Panc1 (cell line): ENCODE results near the gene SEC61B.

Experiments
- POLR2AphosphoS5 ChIP-seq: IDR thresholded peaks from 2 replicates; pipeline ENCODE4 v1.6.1; 2012; ENCODE audit warnings: mild to moderate bottlenecking, low read depth, low read length, moderate library complexity
- TCF7L2 ChIP-seq: IDR thresholded peaks from 2 replicates; pipeline ENCODE4 v1.6.1; 2011; ENCODE audit warnings: mild to moderate bottlenecking, low read depth, low read length, inconsistent platforms
- TF ChIP-seq, protein P1 (sequence below): fragments of 450-650 bp; IDR thresholded peaks from 2 replicates; pipeline ENCODE4 v1.5.1; 2017; ENCODE audit warnings: mild to moderate bottlenecking

DNA sequence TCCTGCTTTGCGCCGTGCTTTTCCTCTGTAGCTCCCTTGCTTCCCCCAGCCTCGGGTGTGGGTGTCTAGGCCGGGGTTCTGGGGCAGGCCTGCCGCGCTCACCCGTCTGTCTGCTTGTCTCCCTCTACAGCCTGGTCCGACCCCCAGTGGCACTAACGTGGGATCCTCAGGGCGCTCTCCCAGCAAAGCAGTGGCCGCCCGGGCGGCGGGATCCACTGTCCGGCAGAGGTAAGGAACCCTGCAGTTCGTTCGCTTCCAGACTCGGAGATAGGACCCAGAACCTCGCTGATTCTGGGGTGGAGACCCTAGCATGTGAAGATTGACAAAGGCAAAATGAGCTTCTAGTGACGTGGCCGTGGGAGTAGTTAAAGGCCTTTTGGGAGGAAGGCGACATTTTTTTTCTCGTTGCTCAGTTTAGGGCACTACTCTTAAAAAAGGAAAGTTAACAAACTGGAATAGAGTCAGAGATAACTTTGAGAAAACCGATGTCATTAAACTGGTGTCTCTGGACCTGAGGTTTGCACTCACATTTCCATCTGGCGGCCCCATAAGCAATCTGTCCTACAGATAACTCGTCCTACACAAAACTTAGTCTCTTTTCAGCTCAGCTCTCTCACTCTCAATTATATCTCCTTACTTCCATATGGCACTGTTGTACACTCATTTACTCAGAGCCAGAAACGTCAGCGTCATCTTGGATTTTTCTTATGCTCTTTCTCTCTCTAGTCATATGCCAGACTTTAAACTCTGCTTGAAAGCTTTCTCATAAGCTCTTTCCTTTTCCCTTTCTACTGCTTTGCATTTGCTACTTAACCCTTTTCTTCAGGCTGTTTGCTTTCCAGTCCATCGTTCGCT is 561 bp downstream of the SEC61B start:
- TF ChIP-seq, protein P1, sequence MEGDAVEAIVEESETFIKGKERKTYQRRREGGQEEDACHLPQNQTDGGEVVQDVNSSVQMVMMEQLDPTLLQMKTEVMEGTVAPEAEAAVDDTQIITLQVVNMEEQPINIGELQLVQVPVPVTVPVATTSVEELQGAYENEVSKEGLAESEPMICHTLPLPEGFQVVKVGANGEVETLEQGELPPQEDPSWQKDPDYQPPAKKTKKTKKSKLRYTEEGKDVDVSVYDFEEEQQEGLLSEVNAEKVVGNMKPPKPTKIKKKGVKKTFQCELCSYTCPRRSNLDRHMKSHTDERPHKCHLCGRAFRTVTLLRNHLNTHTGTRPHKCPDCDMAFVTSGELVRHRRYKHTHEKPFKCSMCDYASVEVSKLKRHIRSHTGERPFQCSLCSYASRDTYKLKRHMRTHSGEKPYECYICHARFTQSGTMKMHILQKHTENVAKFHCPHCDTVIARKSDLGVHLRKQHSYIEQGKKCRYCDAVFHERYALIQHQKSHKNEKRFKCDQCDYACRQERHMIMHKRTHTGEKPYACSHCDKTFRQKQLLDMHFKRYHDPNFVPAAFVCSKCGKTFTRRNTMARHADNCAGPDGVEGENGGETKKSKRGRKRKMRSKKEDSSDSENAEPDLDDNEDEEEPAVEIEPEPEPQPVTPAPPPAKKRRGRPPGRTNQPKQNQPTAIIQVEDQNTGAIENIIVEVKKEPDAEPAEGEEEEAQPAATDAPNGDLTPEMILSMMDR: no peak
- TF ChIP-seq TCF7L2 (no peak), POLR2AphosphoS5 (no peak)
